ENCODE results near the gene ADGRB3. TPM values are rescaled to one million over a fixed set of nuclear protein-coding genes. Genes with fewer than 3 reads are reported as not detected.

The ADGRB3 gene
- total and polyA plus RNA-seq, 12 donors, result 0.47 to 2.1 (median 0.85) TPM

GRCh38 chr6:68637071-68637470, 2.0 kb downstream of the ADGRB3 start:
- no peaks in the 10 kb centered on the region for H3K36me3 ChIP-seq
- H3K27me3 ChIP-seq, result peaks cover 0 to 63% (median 10%) of the 10 kb centered on the region in 7 donors
- WGBS, 2 donors, result 53 to 60% methylated on average over 2 of the region's 2 CpGs
- no peak for DNase-seq
- H3K9me3 ChIP-seq, result no peaks in the 10 kb centered on the region
- peak overlapping the region in 7 of 10 donors; percentile 42 to 72 (median 66) for H3K4me3 ChIP-seq
- ATAC-seq, result no peak
- intact Hi-C loops (cut with DNase I), result loop anchor here (2.0 to 10.0 kb wide), 7 partner anchors 125 to 338 kb away; no protein-coding TSS in a partner anchor
- no peak overlapping the region for H3K27ac ChIP-seq
- peaks cover 0 to 29% (median 0%) of the 10 kb centered on the region in 9 donors for H3K4me1 ChIP-seq
- no peak for TF ChIP-seq CTCF (IDR thresholded peaks at IDR 0.05)

- ATAC-seq (no peak), DNase-seq (no peak)
- Histone ChIP-seq H3K4me3 (peak overlapping the region in 3 of 10 donors; percentile 6 to 70 (median 66)), H3K9me3 (no peaks in the 10 kb centered on the region), H3K27me3 (peaks cover 0 to 56% (median 10%) of the 10 kb centered on the region in 7 donors), H3K4me1 (peaks cover 0 to 29% (median 0%) of the 10 kb centered on the region in 9 donors), H3K27ac (no peak overlapping the region), H3K36me3 (no peaks in the 10 kb centered on the region)
- intact Hi-C loops (cut with DNase I), result loop anchor here (2.0 to 10.0 kb wide), 7 partner anchors 125 to 337 kb away; no protein-coding TSS in a partner anchor
- TF ChIP-seq CTCF (IDR thresholded peaks at IDR 0.05), result no peak
- WGBS, 2 donors, result 0% methylated on average over 1 of the region's 1 CpG
These were observed 2.7 kb downstream of the ADGRB3 start for GRCh38 chr6:68637782-68638181.

- Histone ChIP-seq H3K27me3 (peaks cover 0 to 50% (median 10%) of the 10 kb centered on the region in 7 donors), H3K9me3 (no peaks in the 10 kb centered on the region), H3K4me3 (peak overlapping the region in 3 of 10 donors; percentile 6 to 70 (median 66)), H3K36me3 (no peaks in the 10 kb centered on the region), H3K27ac (no peak overlapping the region), H3K4me1 (peaks cover 0 to 29% (median 0%) of the 10 kb centered on the region in 9 donors)
- intact Hi-C loops (cut with DNase I), result loop anchor here in 9 of 10 donors (2.0 to 10.0 kb wide), 7 partner anchors 124 to 336 kb away; no protein-coding TSS in a partner anchor
- DNase-seq (peak in 1 of 2 donors; percentile 14), ATAC-seq (no peak)
- peak; percentile 67 to 88 (median 80) for TF ChIP-seq CTCF (IDR thresholded peaks at IDR 0.05)
- 26 to 28% methylated on average over 11 of the region's 11 CpGs for WGBS, 2 donors
These were observed 3.3 kb downstream of the ADGRB3 start for GRCh38 chr6:68638230-68638900.

GRCh38 chr6:68639211-68639610, 4.1 kb downstream of the ADGRB3 start:
- H3K9me3 ChIP-seq, result no peaks in the 10 kb centered on the region
- intact Hi-C loops (cut with DNase I), result loop anchor here in 9 of 10 donors (1.0 to 10.0 kb wide), 8 partner anchors 123 to 336 kb away; no protein-coding TSS in a partner anchor
- H3K4me1 ChIP-seq, result peaks cover 0 to 24% (median 0%) of the 10 kb centered on the region in 9 donors
- no peak for ATAC-seq
- 64 to 69% methylated on average over 7 of the region's 7 CpGs for WGBS, 2 donors
- peaks cover 0 to 42% (median 9%) of the 10 kb centered on the region in 7 donors for H3K27me3 ChIP-seq
- peak overlapping the region in 2 of 10 donors; percentile 44 to 64 for H3K27ac ChIP-seq
- DNase-seq, result no peak
- H3K4me3 ChIP-seq, result peak overlapping the region in 1 of 10 donors; percentile 41
- no peaks in the 10 kb centered on the region for H3K36me3 ChIP-seq
- no peak for TF ChIP-seq CTCF (IDR thresholded peaks at IDR 0.05)

Measured in heart right ventricle (tissue), 16 donors.